Endometrial microvascular endothelial cells (primary cell): ENCODE results near the gene BEGAIN. TPM values are rescaled to one million over a fixed set of nuclear protein-coding genes. Genes with fewer than 3 reads are reported as not detected.

Experiments used
- in situ Hi-C: cut with HindIII; loops from 2 replicates; pipeline ENCODE4 v1.10.0; 2017; ENCODE audit warnings: low sequenced_read_pairs, low pct_unique_long_range_greater_than_20kb; ENCODE audit errors: inconsistent ontology term
- total RNA-seq: library from RNA; depleted of rRNA; stranded (reverse); fragments of >200 nt; gene quantifications from one replicate; pipeline ENCODE4 v1.2.3, GENCODE V29; 2015; ENCODE audit errors: inconsistent ontology term

BEGAIN gene
- total RNA-seq, 1 donor from 2014 or later: not detected

- in situ Hi-C loops: no loop called here
These were observed 13.2 kb downstream of the BEGAIN start for GRCh38 chr14:100573757-100574641.

GRCh38 chr14:100573002-100573756, 14.0 kb downstream of the BEGAIN start:
- in situ Hi-C loops: no loop called here

GRCh38 chr14:100572543-100572942, 14.7 kb downstream of the BEGAIN start:
- in situ Hi-C loops: no loop called here

- in situ Hi-C loops: no loop called here
These were observed 15.4 kb downstream of the BEGAIN start for GRCh38 chr14:100571837-100572236.

GRCh38 chr14:100570726-100571454, 16.3 kb downstream of the BEGAIN start:
- in situ Hi-C loops: no loop called here

- in situ Hi-C loops: no loop called here
These were observed 17.4 kb downstream of the BEGAIN start for GRCh38 chr14:100569734-100570286.

GRCh38 chr14:100568998-100569733, 18.1 kb downstream of the BEGAIN start:
- in situ Hi-C loops: no loop called here

GRCh38 chr14:100568164-100568997, 18.8 kb downstream of the BEGAIN start:
- in situ Hi-C loops: no loop called here

GRCh38 chr14:100567877-100568163, 19.4 kb downstream of the BEGAIN start:
- in situ Hi-C loops: no loop called here

- in situ Hi-C loops: no loop called here
These were observed 20.0 kb downstream of the BEGAIN start for GRCh38 chr14:100567009-100567876.

- in situ Hi-C loops: no loop called here
These were observed 20.6 kb downstream of the BEGAIN start for GRCh38 chr14:100566586-100566985.

GRCh38 chr14:100566119-100566518, 21.1 kb downstream of the BEGAIN start:
- in situ Hi-C loops: no loop called here

- in situ Hi-C loops: no loop called here
These were observed 21.6 kb downstream of the BEGAIN start for GRCh38 chr14:100565650-100566049.

GRCh38 chr14:100564512-100564911, 22.7 kb downstream of the BEGAIN start:
- in situ Hi-C loops: no loop called here

- in situ Hi-C loops: no loop called here
These were observed 24.5 kb downstream of the BEGAIN start for GRCh38 chr14:100562751-100563150.

- in situ Hi-C loops: no loop called here
These were observed 26.2 kb downstream of the BEGAIN start for GRCh38 chr14:100561005-100561404.

- in situ Hi-C loops: no loop called here
These were observed 26.7 kb downstream of the BEGAIN start for GRCh38 chr14:100560471-100560870.
